Measurements from ENCODE around the gene IL12RB2.
"Not testable (repeated sequence)": the region's sequence is repeated elsewhere in the genome, so short reads cannot be mapped to it uniquely, and the experiment has no call there.

Gene IL12RB2

DNA sequence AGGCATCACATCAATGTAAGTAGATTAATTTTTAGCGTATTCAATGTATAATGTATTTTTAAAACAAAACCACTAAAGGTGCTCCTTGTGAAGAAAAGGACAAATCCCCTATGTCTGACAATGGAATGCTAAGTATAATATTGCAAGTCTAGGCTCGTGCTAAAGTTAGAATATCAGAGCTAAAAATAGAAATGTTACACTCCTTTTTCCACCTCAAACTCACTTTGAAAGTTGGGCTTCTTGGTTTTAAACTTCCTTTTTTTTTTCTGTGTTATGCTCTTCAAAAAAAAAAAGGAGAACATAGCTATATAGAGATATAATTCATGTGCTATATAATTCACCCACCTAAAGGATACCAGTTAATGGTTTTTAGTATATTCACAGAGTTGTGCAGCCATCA lies 126.2 kb downstream of the IL12RB2 start:
- no peak for DNase-seq

DNA sequence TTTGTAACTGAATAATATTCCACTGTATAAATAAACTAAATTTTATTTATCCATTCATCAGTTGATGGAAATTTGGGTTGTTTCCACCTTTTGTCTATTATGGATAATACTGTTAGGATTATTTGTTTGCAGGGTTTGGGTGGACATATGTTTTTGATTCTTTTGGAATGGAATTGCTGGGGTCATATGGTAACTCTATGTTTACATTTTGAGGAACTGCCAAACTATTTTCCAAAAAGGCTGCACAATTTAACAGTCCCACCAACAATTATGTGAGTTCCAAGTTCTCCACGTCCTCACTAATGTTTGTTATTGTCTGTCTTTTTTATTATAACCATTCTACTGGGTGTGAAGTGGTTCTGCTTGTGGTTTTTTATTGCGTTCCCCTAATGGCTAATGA lies 126.8 kb downstream of the IL12RB2 start:
- no peak for DNase-seq

DNA sequence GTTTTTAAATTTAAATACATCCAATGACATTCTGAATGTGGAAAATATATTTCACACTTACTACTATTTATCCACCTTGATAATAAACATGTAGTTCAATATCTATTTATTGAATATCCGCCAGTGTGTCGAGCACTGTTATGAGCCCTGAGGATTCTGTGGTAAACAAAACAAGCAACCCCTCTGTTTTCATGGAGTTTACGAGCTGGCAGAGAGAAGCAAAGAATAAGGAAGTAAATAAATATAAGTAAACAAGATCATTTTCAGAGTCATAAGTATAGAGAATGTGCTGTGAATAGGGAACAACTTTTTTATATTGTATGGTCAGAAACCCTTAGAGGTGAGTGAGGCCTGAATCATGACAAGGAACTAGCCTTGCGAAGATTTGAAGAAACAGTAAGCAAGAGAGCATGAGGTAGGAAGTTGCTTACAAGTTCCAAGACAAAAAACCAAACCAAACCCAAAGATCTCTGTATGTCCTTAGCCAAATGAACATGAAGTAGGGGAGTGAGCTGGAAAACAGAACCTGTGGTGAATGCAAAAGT lies 128.9 kb downstream of the IL12RB2 start:
- no peak for DNase-seq

DNA sequence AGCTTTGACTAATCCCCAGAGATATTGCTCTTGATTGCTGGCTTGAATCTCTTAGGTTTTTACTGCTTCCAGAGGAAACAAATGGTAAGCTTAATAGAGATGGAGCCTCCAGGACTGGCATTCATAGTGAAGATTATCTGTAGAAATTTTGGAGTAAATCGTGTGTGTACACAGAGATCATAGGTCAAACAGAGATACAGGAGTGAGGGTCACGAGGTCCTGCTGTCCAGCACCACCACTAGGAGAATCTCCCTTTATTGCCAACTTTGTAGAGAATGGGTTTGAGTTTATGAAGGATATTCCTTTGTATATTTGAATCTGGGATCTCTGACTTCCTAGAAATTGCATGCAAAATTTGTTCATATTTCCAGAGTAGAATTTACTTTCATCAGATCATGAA lies 130.3 kb downstream of the IL12RB2 start:
- DNase-seq = no peak

DNA sequence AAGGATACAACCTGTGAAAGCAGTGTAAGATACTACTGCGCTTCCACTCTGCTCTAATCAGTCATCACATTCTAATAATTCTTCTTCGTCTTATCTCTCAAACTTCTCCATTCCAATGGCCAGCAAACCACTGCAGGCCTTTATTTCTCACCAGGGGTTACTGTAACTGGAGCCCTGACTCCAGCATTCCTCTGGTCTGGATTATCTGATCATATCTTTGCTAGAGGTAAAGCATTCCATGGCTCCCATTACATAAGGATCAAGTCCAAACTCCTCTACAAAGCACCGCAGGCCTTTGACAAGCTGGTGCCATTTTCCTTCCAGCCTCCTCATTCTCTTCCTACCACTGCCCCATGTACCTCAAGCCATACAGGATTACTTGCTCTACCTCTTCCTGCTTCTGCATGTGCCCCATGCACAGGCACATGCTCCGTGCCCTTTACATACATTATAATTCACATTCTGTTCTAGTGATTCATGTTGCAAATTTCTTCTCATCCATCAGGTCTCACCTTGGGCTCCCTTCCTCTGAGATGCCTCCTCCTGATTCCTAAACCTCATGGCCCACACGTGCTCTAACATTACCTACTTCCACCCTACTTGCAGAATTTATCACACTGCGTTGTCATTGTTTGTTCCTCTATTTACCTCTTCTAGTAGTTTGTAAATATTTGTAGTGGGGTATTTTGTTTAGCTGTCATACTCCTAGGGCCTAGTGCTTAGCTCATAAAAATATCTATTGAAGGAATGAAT lies 131.8 kb downstream of the IL12RB2 start:
- DNase-seq = no peak

DNA sequence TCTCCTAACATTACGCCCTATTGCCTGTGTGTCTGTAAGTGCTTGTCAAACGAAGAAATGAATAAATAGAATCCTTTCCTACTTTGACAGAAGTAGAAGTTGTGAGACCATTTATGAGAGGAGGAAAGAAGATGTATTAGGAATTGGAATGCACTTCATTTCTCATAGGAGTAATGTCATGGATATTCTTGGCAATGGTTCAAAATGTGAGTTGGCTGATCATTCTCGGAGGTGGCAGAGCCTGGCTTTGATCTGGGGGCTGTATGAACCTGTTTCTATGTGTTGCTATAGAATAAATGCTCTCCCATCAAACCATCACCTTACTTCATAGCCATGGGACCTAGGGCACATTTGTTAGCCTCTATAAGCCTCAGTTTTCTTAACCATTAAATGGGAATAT lies 132.7 kb downstream of the IL12RB2 start:
- DNase-seq = no peak

DNA sequence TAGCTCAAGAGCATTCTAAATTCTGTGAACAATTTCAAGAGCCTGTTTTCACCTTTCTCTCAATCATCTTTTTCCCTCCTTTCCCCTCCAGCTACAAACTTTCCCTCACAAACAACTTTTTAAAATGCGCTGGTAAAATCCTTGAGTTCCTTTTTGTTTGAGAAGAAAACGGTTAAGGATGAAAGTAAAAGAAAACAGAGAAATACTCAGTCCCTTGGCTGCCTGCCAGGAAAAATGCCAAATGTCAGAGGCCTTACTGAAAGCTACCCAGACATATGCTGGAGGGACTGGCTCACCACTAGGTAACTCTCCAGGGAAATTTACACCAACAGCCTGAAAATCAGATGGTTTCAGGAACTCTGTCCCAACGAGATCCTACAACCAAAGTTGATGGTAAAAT lies 133.5 kb downstream of the IL12RB2 start:
- peak; percentile 17 for DNase-seq

DNA sequence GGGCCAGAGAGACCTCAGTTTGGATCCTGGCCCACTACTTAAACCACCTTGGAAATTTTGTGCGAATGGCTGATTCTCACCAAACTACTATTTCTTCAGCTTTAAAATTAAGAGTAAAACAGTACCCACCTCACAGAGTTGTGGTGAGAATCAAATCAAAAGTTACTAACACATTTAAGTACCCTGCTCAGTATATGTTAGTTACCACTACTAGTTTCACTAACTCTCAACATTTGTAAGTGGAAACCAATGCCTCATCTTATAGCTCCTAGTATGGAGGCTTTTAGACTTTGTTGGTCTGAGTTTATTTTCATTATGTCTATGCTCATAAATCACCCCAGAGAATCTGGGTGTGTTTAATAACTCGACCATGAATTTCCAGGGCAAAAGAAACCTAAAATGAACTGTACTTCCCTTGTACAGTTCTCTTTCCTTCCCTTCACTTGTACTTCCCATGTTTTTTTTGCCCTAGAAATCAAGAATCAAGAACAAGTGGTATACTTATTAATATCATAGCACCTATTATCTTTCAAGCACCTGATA lies 134.1 kb downstream of the IL12RB2 start:
- DNase-seq = no peak

DNA sequence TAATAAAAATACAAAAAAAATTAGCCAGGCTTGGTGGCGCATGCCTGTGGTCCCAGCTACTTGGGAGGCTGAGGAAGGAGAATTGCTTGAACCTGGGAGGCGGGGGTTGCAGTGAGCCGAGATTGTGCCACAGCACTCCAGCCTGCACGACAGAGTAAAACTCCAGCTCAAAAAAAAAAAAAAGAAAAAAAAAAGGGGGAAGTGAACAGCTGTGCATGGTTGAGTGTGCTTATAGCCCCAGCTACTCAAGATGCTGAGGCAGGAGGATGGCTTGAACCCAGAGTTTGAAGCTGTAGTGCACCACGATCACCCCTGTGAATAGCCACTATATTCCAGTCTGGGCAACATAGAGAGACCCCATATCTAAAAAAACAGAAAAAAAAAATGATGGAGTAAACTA lies 138.3 kb downstream of the IL12RB2 start:
- DNase-seq = not testable (repeated sequence)

Measured in DMS153 (cell line).